Measurements from ENCODE around the gene BLOC1S4.
A peak's percentile ranks its signal among the peaks of the same experiment; 100 is the strongest.

The BLOC1S4 gene

DNA sequence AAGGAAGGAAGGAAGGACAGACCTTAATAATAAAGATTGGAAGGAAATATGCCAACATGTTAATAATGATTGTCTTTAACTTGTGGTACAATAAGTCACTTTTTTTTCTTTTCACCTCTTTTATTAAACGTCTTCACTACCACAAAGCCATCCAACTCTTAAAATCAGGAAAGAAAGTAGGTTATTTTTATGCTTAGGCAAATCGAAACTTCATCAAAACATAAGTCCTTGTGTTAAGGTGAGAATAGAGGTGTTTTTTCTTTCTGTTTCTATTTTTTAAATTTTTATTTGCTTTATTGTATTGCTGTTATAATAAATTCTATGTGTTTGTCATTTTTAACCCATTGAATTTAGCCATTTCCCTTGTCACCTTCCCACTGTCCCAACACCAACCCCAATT, 26.5 kb downstream of the BLOC1S4 start:
- no peaks in the 10 kb centered on the region for H3K4me1 ChIP-seq (ENCODE audit: control insufficient read depth, insufficient read depth, low read length)

DNA sequence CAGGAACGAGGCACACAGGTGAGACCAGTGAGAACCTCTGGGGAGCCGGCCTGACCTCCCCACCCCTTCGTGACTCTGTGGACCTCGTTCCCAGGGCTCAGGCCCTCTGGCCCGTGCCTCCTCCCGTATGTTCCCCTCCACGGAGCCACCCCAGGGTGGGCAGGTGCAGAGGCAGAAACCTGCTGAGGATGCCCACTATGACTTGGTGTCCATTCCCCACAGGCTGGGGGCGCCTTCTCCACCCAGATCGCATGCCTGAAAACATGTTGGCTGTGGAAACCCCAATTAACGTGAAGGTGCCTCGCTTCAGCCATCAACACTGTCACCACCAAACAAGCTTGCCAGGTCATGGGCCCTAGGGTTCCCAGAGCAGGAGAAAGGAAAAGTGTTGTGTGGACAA, 27.0 kb downstream of the BLOC1S4 start:
- Histone ChIP-seq H3K27me3 (ENCODE audit: control insufficient read depth, insufficient read depth, low read length) (no peaks in the 10 kb centered on the region), H3K36me3 (ENCODE audit: control insufficient read depth, insufficient read depth, low read length) (no peaks in the 10 kb centered on the region), H3K27ac (ENCODE audit: low read depth, low read length) (no peak overlapping the region), H3K4me3 (ENCODE audit: low read length) (no peak overlapping the region), H3K4me1 (ENCODE audit: control insufficient read depth, insufficient read depth, low read length) (no peaks in the 10 kb centered on the region), H3K9ac (ENCODE audit: low read length) (no peak overlapping the region)

More for the DNA sequence above, 26.5 kb downstream of the BLOC1S4 start:
- Histone ChIP-seq H3K36me3 (ENCODE audit: control insufficient read depth, insufficient read depth, low read length) (no peaks in the 10 kb centered on the region), H3K27me3 (ENCODE audit: control insufficient read depth, insufficient read depth, low read length) (no peaks in the 10 kb centered on the region), H3K9ac (ENCODE audit: low read length) (no peak overlapping the region), H3K4me3 (ENCODE audit: low read length) (no peak overlapping the region), H3K27ac (ENCODE audit: low read depth, low read length) (no peak overlapping the region)

DNA sequence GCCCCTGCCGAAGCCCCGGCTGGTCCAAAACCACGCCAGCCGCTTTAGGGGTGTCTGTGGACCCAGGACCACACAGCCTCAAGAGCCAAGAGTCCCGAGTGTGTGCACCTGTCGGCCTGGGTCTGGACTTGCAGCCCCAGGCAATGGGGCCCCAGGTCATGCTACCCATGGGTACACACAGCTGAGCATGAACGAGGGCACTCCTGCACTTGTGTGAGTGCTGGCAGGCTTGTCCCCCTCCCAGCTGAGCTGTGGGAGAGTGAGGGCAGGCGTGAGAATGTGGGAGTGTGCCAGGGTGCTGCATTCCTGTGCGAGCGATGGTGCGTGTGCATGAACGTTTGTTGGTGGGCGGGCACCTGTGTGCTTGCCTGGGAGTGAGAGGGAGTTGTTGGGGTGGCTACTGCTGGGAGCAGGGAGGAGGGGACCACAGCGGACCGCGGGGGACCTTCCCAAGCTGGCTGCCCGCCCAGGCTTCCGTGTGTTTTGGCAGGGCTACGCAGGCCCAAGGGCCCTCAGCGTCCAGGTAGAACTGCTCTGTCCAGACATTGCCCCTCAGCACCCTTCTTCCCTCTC, 30.8 kb downstream of the BLOC1S4 start:
- H3K27ac ChIP-seq (ENCODE audit: low read depth, low read length) = no peak overlapping the region
- no peak overlapping the region for H3K9ac ChIP-seq (ENCODE audit: low read length)
- no peaks in the 10 kb centered on the region for H3K36me3 ChIP-seq (ENCODE audit: control insufficient read depth, insufficient read depth, low read length)
- H3K4me3 ChIP-seq (ENCODE audit: low read length) = no peak overlapping the region
- H3K27me3 ChIP-seq (ENCODE audit: control insufficient read depth, insufficient read depth, low read length) = no peaks in the 10 kb centered on the region
- H3K4me1 ChIP-seq (ENCODE audit: control insufficient read depth, insufficient read depth, low read length) = no peaks in the 10 kb centered on the region

DNA sequence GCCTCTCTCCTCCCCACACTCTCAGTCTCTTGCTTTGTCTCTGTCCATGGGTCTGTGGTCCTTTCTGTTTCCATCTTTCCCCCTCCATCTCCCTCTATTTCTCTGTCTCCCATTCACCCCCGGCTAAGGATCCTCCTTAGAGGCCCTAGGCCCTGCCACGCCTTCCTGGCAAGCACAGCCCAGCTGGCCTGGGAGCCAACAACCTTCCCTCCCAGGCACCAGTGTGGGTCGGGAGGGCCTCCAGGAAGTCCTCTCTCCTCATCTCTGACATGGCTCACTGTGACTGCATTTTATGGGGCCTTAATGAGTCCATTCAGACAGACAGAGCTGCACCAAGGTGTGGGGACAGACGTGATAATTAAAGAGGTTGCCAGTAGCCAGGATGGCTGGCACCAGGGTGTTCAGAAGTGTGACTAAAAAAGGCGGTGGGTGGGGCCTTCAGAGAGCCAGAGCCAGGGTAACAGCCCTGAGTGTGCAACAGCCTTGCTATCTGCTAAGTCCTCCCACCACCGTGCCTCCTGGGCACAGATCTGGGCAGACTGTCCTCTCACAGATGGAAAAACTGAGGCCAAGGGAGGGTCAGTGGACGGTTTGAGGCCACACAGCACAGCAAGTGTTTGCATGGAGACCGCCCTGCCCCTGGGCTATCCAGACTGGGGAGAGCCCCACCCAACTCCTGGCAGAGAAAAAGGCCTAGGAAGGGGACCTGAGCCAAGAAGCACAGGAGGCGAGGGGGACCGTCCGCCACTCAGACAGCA, 31.5 kb downstream of the BLOC1S4 start:
- H3K4me1 ChIP-seq (ENCODE audit: control insufficient read depth, insufficient read depth, low read length) = no peaks in the 10 kb centered on the region

DNA sequence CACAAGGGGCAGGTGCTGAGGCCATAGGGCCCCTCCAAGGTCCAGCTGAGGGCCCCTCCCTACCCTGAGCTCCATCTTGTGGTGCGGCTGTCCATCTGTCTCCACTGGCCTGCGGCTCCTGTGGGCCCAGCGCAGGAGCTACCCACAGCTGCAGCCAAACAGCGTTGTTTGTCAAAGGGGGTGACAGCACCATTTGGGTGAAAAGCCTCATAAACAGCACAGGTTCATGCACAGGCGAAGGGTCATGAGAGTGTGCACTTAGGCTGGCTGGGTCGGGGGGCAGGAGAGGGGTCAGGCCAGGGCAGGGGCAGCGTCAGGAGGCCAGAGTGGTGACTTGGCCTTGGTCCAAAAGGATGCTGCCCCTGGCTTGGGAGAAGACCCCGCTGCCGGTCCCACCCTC, 32.3 kb downstream of the BLOC1S4 start:
- no peaks in the 10 kb centered on the region for H3K36me3 ChIP-seq (ENCODE audit: control insufficient read depth, insufficient read depth, low read length)
- no peaks in the 10 kb centered on the region for H3K27me3 ChIP-seq (ENCODE audit: control insufficient read depth, insufficient read depth, low read length)
- no peaks in the 10 kb centered on the region for H3K4me1 ChIP-seq (ENCODE audit: control insufficient read depth, insufficient read depth, low read length)
- H3K4me3 ChIP-seq (ENCODE audit: low read length) = no peak overlapping the region
- no peak overlapping the region for H3K9ac ChIP-seq (ENCODE audit: low read length)
- H3K27ac ChIP-seq (ENCODE audit: low read depth, low read length) = no peak overlapping the region

More for the DNA sequence above, 31.5 kb downstream of the BLOC1S4 start:
- Histone ChIP-seq H3K4me3 (ENCODE audit: low read length) (peak overlapping the region; percentile 24), H3K9ac (ENCODE audit: low read length) (no peak overlapping the region), H3K36me3 (ENCODE audit: control insufficient read depth, insufficient read depth, low read length) (no peaks in the 10 kb centered on the region), H3K27me3 (ENCODE audit: control insufficient read depth, insufficient read depth, low read length) (no peaks in the 10 kb centered on the region), H3K27ac (ENCODE audit: low read depth, low read length) (no peak overlapping the region)

DNA sequence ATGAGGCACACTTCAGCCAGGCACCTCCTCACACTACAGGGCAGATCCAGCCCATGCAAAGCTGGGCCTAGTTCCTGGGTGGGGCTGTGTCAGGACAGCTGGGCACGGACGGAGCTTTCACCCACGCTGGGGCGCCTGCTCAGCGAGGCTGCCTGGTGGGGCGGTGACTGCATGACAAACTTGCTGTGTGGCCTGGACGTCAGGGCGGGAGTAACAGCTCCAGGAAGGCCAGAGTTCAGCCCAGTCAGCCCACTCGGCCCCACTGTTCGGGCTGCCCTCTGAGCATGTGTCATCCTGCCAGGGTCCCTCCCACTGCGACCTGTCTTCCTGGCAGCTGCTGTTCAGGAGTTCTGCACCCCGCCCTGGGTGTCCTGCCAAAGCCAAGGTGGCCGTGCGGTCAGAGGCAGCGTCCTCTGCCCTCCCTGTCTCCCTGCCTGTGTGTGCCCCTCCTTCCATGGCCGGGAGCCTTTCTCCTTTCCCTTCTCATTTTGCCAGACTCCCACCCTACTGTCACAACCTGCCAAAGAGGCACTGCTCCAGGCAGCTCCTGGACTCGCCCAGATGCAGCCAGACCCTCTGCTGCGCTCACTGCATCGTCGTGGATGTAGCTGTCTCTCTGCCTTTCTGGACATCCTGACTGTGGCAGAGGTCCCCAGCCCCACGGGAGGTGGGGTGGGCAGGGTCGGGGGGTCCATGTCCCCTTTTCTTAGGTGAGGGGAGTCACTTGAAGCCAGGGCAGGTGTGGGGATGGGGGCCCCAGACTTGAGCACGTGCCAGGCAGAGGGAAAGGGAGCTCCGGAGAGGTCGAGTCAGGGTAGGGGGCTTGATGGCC, 33.6 kb downstream of the BLOC1S4 start:
- H3K4me3 ChIP-seq (ENCODE audit: low read length) = no peak overlapping the region
- no peaks in the 10 kb centered on the region for H3K27me3 ChIP-seq (ENCODE audit: control insufficient read depth, insufficient read depth, low read length)
- H3K4me1 ChIP-seq (ENCODE audit: control insufficient read depth, insufficient read depth, low read length) = no peaks in the 10 kb centered on the region
- H3K27ac ChIP-seq (ENCODE audit: low read depth, low read length) = peak overlapping the region; percentile 43
- no peaks in the 10 kb centered on the region for H3K36me3 ChIP-seq (ENCODE audit: control insufficient read depth, insufficient read depth, low read length)
- H3K9ac ChIP-seq (ENCODE audit: low read length) = no peak overlapping the region

DNA sequence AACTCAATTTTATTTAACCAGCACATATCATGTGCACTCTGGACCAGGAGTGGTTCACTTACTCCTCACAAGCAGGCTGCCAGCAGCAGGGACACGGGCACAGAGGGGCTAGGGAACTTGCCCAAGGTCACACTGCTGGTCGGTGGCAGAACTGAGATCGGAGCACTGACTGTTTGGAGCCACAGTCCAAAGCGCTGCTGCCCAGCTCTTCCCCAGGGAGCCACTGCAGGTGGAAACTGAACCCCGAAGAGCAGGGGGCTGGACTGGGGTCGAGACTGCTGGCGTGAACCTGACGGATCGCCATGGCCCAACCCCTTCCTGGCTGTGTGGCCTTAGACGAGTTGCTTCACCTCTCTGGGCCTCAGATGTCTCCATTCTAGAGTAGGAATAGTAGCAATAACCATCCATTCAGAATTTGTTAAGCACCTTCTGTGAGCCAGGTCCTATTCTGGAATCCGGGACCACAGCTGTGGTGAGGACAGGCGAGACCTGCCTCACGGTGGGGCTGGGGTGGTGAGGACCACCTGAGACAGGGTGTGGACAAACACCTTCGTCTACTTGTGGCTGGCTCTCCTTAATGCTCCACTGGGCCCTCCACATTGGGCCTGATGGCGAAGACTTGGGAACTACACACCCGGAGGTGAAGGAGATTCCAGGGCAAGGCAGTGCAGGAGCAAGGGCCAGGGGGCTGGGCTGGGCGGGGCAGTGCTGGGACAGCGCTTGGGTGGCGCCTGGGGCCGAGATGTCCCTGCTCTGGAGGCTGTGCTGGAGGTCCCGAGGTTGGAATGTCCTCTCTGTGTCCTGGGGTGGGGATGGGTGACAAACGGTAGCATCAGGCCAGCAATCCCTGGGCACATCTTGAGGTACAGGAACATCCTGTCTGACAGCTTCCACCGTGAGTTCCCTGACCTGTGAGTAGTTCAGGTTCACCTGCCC, 34.6 kb downstream of the BLOC1S4 start:
- no peaks in the 10 kb centered on the region for H3K4me1 ChIP-seq (ENCODE audit: control insufficient read depth, insufficient read depth, low read length)
- H3K36me3 ChIP-seq (ENCODE audit: control insufficient read depth, insufficient read depth, low read length) = no peaks in the 10 kb centered on the region
- H3K4me3 ChIP-seq (ENCODE audit: low read length) = no peak overlapping the region
- no peaks in the 10 kb centered on the region for H3K27me3 ChIP-seq (ENCODE audit: control insufficient read depth, insufficient read depth, low read length)
- no peak overlapping the region for H3K27ac ChIP-seq (ENCODE audit: low read depth, low read length)
- no peak overlapping the region for H3K9ac ChIP-seq (ENCODE audit: low read length)

DNA sequence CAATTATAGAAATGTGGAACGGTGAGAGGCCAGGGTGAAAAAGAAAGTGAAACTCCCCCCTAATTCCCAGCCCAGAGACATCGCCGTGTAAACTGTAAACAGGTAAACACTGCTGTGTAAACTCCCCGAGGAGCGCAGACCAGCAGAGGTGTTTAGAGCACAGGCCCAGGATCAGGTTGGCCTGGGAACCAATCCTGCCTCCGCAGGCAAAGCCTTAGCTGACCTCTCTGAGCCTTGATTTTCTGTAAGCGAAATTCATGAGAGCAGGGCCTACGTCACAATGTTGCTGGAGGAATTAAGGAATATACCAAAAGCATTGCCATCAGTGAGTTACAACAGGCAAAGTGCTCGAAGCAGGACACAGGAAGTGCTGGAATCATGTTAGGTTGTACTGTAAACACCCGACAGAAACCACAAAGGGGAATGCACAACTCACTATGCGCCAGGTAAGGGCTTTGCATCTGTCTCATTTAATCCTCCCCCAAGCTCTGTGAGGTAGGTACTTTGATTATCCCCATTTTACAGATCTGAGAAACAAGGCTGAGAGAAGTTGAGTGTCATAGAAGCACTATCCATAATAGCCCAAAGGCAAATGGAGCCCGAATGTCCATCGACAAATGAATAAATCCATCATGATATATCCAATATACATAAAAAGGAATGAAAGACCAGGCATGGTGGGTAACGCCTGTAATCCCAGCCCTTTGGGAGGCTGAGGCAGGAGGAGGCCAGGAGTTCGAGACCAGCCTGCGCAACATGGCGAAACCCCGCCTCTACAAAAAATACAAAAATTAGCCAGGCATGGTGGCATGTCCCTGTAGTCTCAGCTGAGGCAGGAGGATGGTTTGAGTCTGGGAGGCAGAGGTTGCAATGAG, 35.9 kb downstream of the BLOC1S4 start:
- no peaks in the 10 kb centered on the region for H3K4me1 ChIP-seq (ENCODE audit: control insufficient read depth, insufficient read depth, low read length)
- H3K36me3 ChIP-seq (ENCODE audit: control insufficient read depth, insufficient read depth, low read length) = no peaks in the 10 kb centered on the region
- H3K4me3 ChIP-seq (ENCODE audit: low read length) = no peak overlapping the region
- no peak overlapping the region for H3K27ac ChIP-seq (ENCODE audit: low read depth, low read length)
- no peak overlapping the region for H3K9ac ChIP-seq (ENCODE audit: low read length)
- no peaks in the 10 kb centered on the region for H3K27me3 ChIP-seq (ENCODE audit: control insufficient read depth, insufficient read depth, low read length)

DNA sequence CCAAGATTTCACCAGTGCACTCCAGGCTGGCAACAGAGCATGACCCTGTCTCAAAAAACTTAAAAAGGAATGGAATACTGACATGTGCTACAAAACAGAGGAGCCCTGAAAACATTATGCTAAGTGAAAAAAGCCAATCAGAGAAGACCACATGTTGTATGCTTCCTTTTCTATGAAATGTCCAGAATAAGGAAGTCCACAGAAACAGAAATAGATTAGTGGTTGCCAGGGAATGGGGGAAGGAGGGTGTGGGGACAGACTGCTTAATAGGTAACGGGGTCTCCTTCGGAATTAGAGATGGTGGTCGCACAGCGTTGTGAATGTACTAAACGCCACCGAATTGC, 36.5 kb downstream of the BLOC1S4 start:
- H3K4me3 ChIP-seq (ENCODE audit: low read length) = no peak overlapping the region
- H3K4me1 ChIP-seq (ENCODE audit: control insufficient read depth, insufficient read depth, low read length) = no peaks in the 10 kb centered on the region
- no peaks in the 10 kb centered on the region for H3K36me3 ChIP-seq (ENCODE audit: control insufficient read depth, insufficient read depth, low read length)
- no peaks in the 10 kb centered on the region for H3K27me3 ChIP-seq (ENCODE audit: control insufficient read depth, insufficient read depth, low read length)
- H3K9ac ChIP-seq (ENCODE audit: low read length) = no peak overlapping the region
- no peak overlapping the region for H3K27ac ChIP-seq (ENCODE audit: low read depth, low read length)

DNA sequence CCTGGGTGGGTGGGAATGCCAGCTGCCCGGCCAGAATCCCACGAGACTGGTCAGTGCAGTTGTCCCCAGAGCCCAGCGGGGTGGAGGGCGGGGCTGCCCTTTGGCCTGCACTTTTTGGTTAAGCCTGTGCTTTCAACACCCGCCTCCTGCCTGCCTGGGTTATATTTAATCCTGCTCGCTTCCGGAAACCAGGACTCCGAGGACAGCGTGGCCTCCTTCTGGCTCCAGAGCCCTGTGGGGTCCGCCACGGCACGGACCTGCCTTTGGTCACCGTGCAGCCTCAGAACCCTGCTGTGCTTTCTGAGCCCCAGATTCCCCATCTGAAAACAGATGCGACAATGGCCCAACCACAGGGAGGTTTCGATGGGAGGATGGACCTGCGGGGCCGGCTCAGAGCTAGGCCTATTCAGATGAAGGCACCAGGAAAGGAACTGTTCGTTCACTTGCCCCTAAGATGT, 37.2 kb downstream of the BLOC1S4 start:
- Histone ChIP-seq H3K4me3 (ENCODE audit: low read length) (no peak overlapping the region), H3K4me1 (ENCODE audit: control insufficient read depth, insufficient read depth, low read length) (no peaks in the 10 kb centered on the region), H3K36me3 (ENCODE audit: control insufficient read depth, insufficient read depth, low read length) (no peaks in the 10 kb centered on the region), H3K27me3 (ENCODE audit: control insufficient read depth, insufficient read depth, low read length) (no peaks in the 10 kb centered on the region), H3K27ac (ENCODE audit: low read depth, low read length) (no peak overlapping the region), H3K9ac (ENCODE audit: low read length) (no peak overlapping the region)

DNA sequence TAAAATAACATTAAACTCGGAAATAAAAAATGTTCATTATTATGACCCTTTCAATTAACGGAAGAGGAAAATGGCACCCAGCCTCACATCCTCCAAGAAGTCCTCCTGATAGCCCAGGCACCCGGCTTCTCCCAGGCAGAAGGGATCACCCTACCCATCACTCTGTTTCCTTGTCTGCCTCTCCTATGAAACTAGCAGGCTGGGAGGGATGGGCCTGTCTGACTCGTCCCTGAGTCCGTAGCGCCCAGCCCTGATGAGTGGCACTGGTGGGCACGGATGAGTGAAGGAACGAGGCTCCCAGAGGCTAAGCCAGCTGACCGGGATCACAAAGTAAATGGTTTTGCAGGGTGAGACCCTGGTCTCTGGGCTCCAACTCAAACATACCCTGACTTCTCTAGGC, 37.9 kb downstream of the BLOC1S4 start:
- Histone ChIP-seq H3K27ac (ENCODE audit: low read depth, low read length) (no peak overlapping the region), H3K9ac (ENCODE audit: low read length) (no peak overlapping the region), H3K36me3 (ENCODE audit: control insufficient read depth, insufficient read depth, low read length) (no peaks in the 10 kb centered on the region), H3K27me3 (ENCODE audit: control insufficient read depth, insufficient read depth, low read length) (no peaks in the 10 kb centered on the region), H3K4me3 (ENCODE audit: low read length) (no peak overlapping the region), H3K4me1 (ENCODE audit: control insufficient read depth, insufficient read depth, low read length) (no peaks in the 10 kb centered on the region)

Data from rectal smooth muscle tissue (tissue), 1 donor.